Osteoblast (primary cell): ENCODE data around the gene HTRA3. TPM values are rescaled to one million over a fixed set of nuclear protein-coding genes. Genes with fewer than 3 reads are reported as not detected.
A peak's percentile ranks its signal among the peaks of the same experiment; 100 is the strongest.

Source experiments
- DNase-seq: peaks from one replicate; pipeline ENCODE4 v3.0.0; 2011; ENCODE audit warnings: low spot score, mixed read lengths; ENCODE audit not compliant: insufficient read length; ENCODE audit errors: missing footprints
- H2AFZ ChIP-seq: 2 replicates; pipeline ENCODE4 v1.6.0; 2011; ENCODE audit warnings: mild to moderate bottlenecking, low read length
- H3K27ac ChIP-seq: 2 replicates; pipeline ENCODE4 v1.5.1; 2011; ENCODE audit warnings: mild to moderate bottlenecking, low read depth, low read length, moderate library complexity
- H3K27me3 ChIP-seq: 2 replicates; pipeline ENCODE4 v1.6.0; 2012; ENCODE audit warnings: mild to moderate bottlenecking, control low read depth, inconsistent platforms, low read length, moderate library complexity; ENCODE audit not compliant: insufficient read depth
- H3K36me3 ChIP-seq: 2 replicates; pipeline ENCODE4 v1.5.1; 2011; ENCODE audit warnings: mild to moderate bottlenecking, low read length, control low read depth, moderate library complexity; ENCODE audit not compliant: insufficient read depth
- H3K4me1 ChIP-seq: 2 replicates; pipeline ENCODE4 v1.5.1; 2011; ENCODE audit warnings: mild to moderate bottlenecking, low read length, control low read depth, moderate library complexity; ENCODE audit not compliant: insufficient read depth
- H3K4me2 ChIP-seq: 2 replicates; pipeline ENCODE4 v1.6.0; 2011; ENCODE audit warnings: mild to moderate bottlenecking, low read length; ENCODE audit not compliant: insufficient read depth
- H3K4me3 ChIP-seq: fragments of 200-600 bp; sonication (generic); 3 replicates; pipeline ENCODE4 v1.5.1; 2012; ENCODE audit warnings: mild to moderate bottlenecking, low read length, inconsistent platforms; ENCODE audit not compliant: insufficient read depth
- H3K79me2 ChIP-seq: 2 replicates; pipeline ENCODE4 v1.6.0; 2012; ENCODE audit warnings: mild to moderate bottlenecking, low read length, control low read depth, inconsistent platforms; ENCODE audit not compliant: insufficient read depth
- H3K9me3 ChIP-seq: 2 replicates; pipeline ENCODE4 v1.5.1; 2011; ENCODE audit warnings: low read depth, low read length, control low read depth
- H4K20me1 ChIP-seq: 2 replicates; pipeline ENCODE4 v1.6.0; 2012; ENCODE audit warnings: mild to moderate bottlenecking, low read length, control low read depth; ENCODE audit not compliant: insufficient read depth
- total RNA-seq: library from RNA; depleted of rRNA; stranded (reverse); fragments of >200 nt; gene quantifications from 2 replicates; pipeline ENCODE4 v1.2.3, GENCODE V29; 2012
- TF ChIP-seq, protein P1 (sequence below): IDR thresholded peaks from 2 replicates; pipeline ENCODE4 v1.5.1; 2011; ENCODE audit warnings: mild to moderate bottlenecking, low read depth, low read length, moderate library complexity; ENCODE audit errors: extremely low read depth

The HTRA3 gene
- total RNA-seq, 1 donor: 4.0 TPM

DNA sequence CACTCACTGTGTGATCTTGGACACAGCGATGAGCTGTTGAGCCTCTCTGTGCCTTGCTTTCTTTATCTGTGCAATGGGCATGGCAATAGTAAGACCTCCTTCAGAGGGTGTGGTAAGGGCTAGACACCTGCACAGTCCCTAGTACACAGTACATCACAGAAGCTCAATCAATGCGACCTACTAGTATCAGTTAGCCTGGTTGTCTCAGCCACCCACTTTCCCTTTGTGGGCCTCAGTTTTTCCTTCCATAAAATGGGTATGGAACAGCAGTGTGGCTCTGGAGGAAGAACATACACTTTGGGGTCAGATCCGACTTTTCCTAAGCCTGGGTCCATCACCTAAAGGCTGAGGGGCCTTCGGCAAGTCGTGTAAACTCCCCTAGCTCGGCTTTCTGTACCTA, 3.5 kb upstream of the HTRA3 start:
- TF ChIP-seq, protein P1, sequence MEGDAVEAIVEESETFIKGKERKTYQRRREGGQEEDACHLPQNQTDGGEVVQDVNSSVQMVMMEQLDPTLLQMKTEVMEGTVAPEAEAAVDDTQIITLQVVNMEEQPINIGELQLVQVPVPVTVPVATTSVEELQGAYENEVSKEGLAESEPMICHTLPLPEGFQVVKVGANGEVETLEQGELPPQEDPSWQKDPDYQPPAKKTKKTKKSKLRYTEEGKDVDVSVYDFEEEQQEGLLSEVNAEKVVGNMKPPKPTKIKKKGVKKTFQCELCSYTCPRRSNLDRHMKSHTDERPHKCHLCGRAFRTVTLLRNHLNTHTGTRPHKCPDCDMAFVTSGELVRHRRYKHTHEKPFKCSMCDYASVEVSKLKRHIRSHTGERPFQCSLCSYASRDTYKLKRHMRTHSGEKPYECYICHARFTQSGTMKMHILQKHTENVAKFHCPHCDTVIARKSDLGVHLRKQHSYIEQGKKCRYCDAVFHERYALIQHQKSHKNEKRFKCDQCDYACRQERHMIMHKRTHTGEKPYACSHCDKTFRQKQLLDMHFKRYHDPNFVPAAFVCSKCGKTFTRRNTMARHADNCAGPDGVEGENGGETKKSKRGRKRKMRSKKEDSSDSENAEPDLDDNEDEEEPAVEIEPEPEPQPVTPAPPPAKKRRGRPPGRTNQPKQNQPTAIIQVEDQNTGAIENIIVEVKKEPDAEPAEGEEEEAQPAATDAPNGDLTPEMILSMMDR: no peak
- H3K36me3 ChIP-seq: no peaks in the 10 kb centered on the region
- H3K9me3 ChIP-seq: no peaks in the 10 kb centered on the region
- no peak overlapping the region for H2AFZ ChIP-seq
- no peaks in the 10 kb centered on the region for H4K20me1 ChIP-seq
- no peaks in the 10 kb centered on the region for H3K79me2 ChIP-seq
- DNase-seq: peak; percentile 77
- H3K27me3 ChIP-seq: peaks cover 5% of the 10 kb centered on the region
- no peak overlapping the region for H3K4me2 ChIP-seq
- no peak overlapping the region for H3K4me3 ChIP-seq
- H3K4me1 ChIP-seq: peaks cover 8% of the 10 kb centered on the region
- H3K27ac ChIP-seq: no peak overlapping the region

DNA sequence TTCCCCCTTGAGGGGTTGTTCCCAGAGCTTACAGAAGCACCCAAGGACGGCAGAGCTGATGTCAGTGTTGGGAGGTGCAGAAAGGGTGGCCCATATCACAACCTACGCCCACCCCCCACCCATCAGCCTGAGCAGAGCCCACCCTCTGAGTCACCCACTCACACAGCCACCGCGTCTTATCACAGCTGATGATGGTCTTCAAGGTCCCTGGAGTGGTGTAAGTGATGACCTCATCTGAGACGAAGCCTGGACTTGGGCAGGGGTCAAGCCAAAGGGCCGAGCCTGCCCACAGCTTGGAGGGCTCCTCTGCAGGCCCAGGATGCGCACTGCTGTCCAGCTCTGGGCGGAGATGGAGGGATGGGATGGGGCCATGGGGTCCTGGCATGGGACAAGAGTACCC, 3.0 kb upstream of the HTRA3 start:
- no peak overlapping the region for H2AFZ ChIP-seq
- H3K36me3 ChIP-seq: no peaks in the 10 kb centered on the region
- H3K9me3 ChIP-seq: no peaks in the 10 kb centered on the region
- H3K27me3 ChIP-seq: peaks cover 5% of the 10 kb centered on the region
- no peak overlapping the region for H3K27ac ChIP-seq
- peaks cover 8% of the 10 kb centered on the region for H3K4me1 ChIP-seq
- H3K79me2 ChIP-seq: no peaks in the 10 kb centered on the region
- TF ChIP-seq, protein P1: no peak
- no peaks in the 10 kb centered on the region for H4K20me1 ChIP-seq
- DNase-seq: peak; percentile 79
- H3K4me3 ChIP-seq: no peak overlapping the region
- H3K4me2 ChIP-seq: no peak overlapping the region

DNA sequence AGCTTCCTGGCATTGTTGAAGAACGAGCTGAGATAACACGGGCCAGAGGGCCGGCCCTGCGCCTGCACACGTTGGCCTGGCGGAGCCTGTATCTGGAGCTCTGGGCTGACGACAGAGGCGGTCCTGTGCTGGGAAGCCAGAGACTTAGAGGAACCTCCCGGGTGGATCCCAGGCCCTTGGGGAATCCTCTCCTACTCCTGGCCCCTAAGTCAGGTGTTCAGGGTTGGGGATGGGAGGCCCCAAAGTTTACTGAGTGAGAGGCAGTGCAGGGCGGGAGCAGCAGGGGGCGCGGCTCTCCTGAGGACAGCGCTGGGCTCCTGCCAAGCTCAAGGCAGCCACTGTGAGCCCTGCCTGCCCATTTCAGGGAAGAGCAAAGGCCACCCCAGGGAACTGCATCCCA, 2.5 kb upstream of the HTRA3 start:
- Histone ChIP-seq H3K27ac (no peak overlapping the region), H3K4me2 (no peak overlapping the region), H3K9me3 (no peaks in the 10 kb centered on the region), H3K79me2 (no peaks in the 10 kb centered on the region), H4K20me1 (no peaks in the 10 kb centered on the region), H3K36me3 (no peaks in the 10 kb centered on the region), H3K4me3 (no peak overlapping the region), H3K27me3 (peaks cover 5% of the 10 kb centered on the region), H2AFZ (no peak overlapping the region), H3K4me1 (peaks cover 2% of the 10 kb centered on the region)
- DNase-seq: peak; percentile 98
- TF ChIP-seq, protein P1: peak; percentile 49

DNA sequence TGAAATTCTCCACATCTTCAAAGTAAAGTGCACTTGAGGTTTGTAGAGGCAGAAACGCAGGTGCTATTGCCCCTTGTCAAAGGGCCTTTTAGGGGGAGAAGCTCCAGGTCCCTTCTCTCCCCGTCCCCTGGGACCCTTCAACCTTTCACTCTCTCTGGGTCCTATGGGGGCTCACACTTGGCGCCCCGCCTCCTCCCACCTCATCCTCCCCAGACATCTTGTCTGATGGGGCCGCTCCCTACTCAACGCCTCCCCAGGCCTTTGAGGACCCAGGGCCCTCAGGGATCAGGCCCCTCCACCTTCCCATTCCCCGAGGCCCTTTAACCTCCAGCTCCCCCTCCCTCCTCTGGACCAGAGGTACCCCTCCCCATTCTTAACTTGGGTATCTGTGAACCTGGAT, 1.3 kb upstream of the HTRA3 start:
- Histone ChIP-seq H3K27ac (no peak overlapping the region), H3K4me1 (no peaks in the 10 kb centered on the region), H3K79me2 (no peaks in the 10 kb centered on the region), H3K27me3 (peaks cover 5% of the 10 kb centered on the region), H2AFZ (no peak overlapping the region), H3K9me3 (no peaks in the 10 kb centered on the region), H3K4me3 (no peak overlapping the region), H3K4me2 (no peak overlapping the region), H4K20me1 (no peaks in the 10 kb centered on the region), H3K36me3 (no peaks in the 10 kb centered on the region)
- DNase-seq: no peak
- TF ChIP-seq, protein P1: no peak
